Measurements from ENCODE around the gene PWWP2B. TPM values are rescaled to one million over a fixed set of nuclear protein-coding genes. Genes with fewer than 3 reads are reported as not detected.

The PWWP2B gene
- total RNA-seq, 1 donor from 2014 or later = 25.2 TPM

GRCh38 chr10:132390170-132390920 is 6.7 kb upstream of the PWWP2B start:
- no peaks in the 10 kb centered on the region for H3K9me3 ChIP-seq
- no peak overlapping the region for H3K27ac ChIP-seq
- H3K4me1 ChIP-seq = peaks cover 21% of the 10 kb centered on the region
- H3K4me3 ChIP-seq = no peak overlapping the region
- intact Hi-C loops (cut with DNase I) = no loop called here
- no peaks in the 10 kb centered on the region for H3K36me3 ChIP-seq
- no peak for TF ChIP-seq CTCF (IDR thresholded peaks at IDR 0.05)
- ATAC-seq (no peak), DNase-seq (no peak)
- no peaks in the 10 kb centered on the region for H3K27me3 ChIP-seq (ENCODE audit: low read depth)

GRCh38 chr10:132390921-132391675 is 5.9 kb upstream of the PWWP2B start:
- intact Hi-C loops (cut with DNase I) = no loop called here

GRCh38 chr10:132391676-132392020 is 5.4 kb upstream of the PWWP2B start:
- no peak for ATAC-seq
- Histone ChIP-seq H3K4me3 (no peak overlapping the region), H3K4me1 (peaks cover 29% of the 10 kb centered on the region), H3K27me3 (ENCODE audit: low read depth) (no peaks in the 10 kb centered on the region), H3K36me3 (no peaks in the 10 kb centered on the region), H3K27ac (no peak overlapping the region), H3K9me3 (no peaks in the 10 kb centered on the region)
- TF ChIP-seq CTCF (IDR thresholded peaks at IDR 0.05) = no peak
- intact Hi-C loops (cut with DNase I) = no loop called here
- no peak for DNase-seq

More at GRCh38 chr10:132390921-132391675, 5.9 kb upstream of the PWWP2B start:
- no peaks in the 10 kb centered on the region for H3K36me3 ChIP-seq
- H3K4me1 ChIP-seq = peaks cover 29% of the 10 kb centered on the region
- ATAC-seq = no peak
- H3K27ac ChIP-seq = no peak overlapping the region
- no peak for TF ChIP-seq CTCF (IDR thresholded peaks at IDR 0.05)
- H3K4me3 ChIP-seq = no peak overlapping the region
- no peaks in the 10 kb centered on the region for H3K9me3 ChIP-seq
- no peaks in the 10 kb centered on the region for H3K27me3 ChIP-seq (ENCODE audit: low read depth)
- DNase-seq = peak; percentile 38

GRCh38 chr10:132392184-132392800 is 4.7 kb upstream of the PWWP2B start:
- Histone ChIP-seq H3K4me1 (peaks cover 29% of the 10 kb centered on the region), H3K36me3 (no peaks in the 10 kb centered on the region), H3K27ac (no peak overlapping the region), H3K9me3 (no peaks in the 10 kb centered on the region), H3K27me3 (ENCODE audit: low read depth) (no peaks in the 10 kb centered on the region), H3K4me3 (no peak overlapping the region)
- intact Hi-C loops (cut with DNase I) = no loop called here
- no peak for TF ChIP-seq CTCF (IDR thresholded peaks at IDR 0.05)
- ATAC-seq = no peak
- no peak for DNase-seq

- intact Hi-C loops (cut with DNase I) = no loop called here
- ATAC-seq = no peak
- no peak for DNase-seq
- H3K9me3 ChIP-seq = no peaks in the 10 kb centered on the region
- H3K27me3 ChIP-seq (ENCODE audit: low read depth) = no peaks in the 10 kb centered on the region
- H3K4me3 ChIP-seq = no peak overlapping the region
- H3K36me3 ChIP-seq = no peaks in the 10 kb centered on the region
- no peak for TF ChIP-seq CTCF (IDR thresholded peaks at IDR 0.05)
- no peak overlapping the region for H3K27ac ChIP-seq
- H3K4me1 ChIP-seq = peaks cover 29% of the 10 kb centered on the region
Observed at GRCh38 chr10:132392811-132393694, 3.9 kb upstream of the PWWP2B start.
